ENCODE data around the gene PPM1F.

- TF ChIP-seq, protein P1, sequence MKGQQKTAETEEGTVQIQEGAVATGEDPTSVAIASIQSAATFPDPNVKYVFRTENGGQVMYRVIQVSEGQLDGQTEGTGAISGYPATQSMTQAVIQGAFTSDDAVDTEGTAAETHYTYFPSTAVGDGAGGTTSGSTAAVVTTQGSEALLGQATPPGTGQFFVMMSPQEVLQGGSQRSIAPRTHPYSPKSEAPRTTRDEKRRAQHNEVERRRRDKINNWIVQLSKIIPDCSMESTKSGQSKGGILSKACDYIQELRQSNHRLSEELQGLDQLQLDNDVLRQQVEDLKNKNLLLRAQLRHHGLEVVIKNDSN (IDR thresholded peaks at IDR 0.05; ENCODE audit: borderline replicate concordance, extremely low read length, insufficient read depth, low read depth, low read length) = no peak
- no peak for TF ChIP-seq CREM (IDR thresholded peaks at IDR 0.05; ENCODE audit: low read depth)
- TF ChIP-seq, protein P2, sequence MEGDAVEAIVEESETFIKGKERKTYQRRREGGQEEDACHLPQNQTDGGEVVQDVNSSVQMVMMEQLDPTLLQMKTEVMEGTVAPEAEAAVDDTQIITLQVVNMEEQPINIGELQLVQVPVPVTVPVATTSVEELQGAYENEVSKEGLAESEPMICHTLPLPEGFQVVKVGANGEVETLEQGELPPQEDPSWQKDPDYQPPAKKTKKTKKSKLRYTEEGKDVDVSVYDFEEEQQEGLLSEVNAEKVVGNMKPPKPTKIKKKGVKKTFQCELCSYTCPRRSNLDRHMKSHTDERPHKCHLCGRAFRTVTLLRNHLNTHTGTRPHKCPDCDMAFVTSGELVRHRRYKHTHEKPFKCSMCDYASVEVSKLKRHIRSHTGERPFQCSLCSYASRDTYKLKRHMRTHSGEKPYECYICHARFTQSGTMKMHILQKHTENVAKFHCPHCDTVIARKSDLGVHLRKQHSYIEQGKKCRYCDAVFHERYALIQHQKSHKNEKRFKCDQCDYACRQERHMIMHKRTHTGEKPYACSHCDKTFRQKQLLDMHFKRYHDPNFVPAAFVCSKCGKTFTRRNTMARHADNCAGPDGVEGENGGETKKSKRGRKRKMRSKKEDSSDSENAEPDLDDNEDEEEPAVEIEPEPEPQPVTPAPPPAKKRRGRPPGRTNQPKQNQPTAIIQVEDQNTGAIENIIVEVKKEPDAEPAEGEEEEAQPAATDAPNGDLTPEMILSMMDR (IDR thresholded peaks at IDR 0.05 in 2 of 3, conservative IDR thresholded peaks at IDR 0.05 in 1 of 3; ENCODE audit: control insufficient read depth in 2 of 3, extremely low read depth in 1 of 3, insufficient read depth in 1 of 3, low read depth in 3 of 3, low read length in 3 of 3) = no peak
- no peak for TF ChIP-seq MEF2A (IDR thresholded peaks at IDR 0.05; ENCODE audit: insufficient read depth, low read depth, low read length)
- no peak for TF ChIP-seq FOXM1 (IDR thresholded peaks at IDR 0.05; ENCODE audit: low read depth, low read length)
- TF ChIP-seq EP300 (IDR thresholded peaks at IDR 0.05; ENCODE audit: borderline replicate concordance in 1 of 2, control insufficient read depth in 1 of 2, low read depth in 2 of 2, low read length in 2 of 2) = no peak
- no peak for TF ChIP-seq ETV6 (conservative IDR thresholded peaks at IDR 0.05 in 1 of 2, IDR thresholded peaks at IDR 0.05 in 1 of 2; ENCODE audit: borderline replicate concordance in 1 of 2, low read depth in 1 of 2)
- TF ChIP-seq ESRRA (IDR thresholded peaks at IDR 0.05; ENCODE audit: low read length) = no peak
- no peak for TF ChIP-seq CBFB (IDR thresholded peaks at IDR 0.05; ENCODE audit: low read depth)
- no peak; the same call in 1 of the 2 replicates for TF ChIP-seq POLR2A (IDR thresholded peaks at IDR 0.05; ENCODE audit: low read depth, low read length)
- no peak for TF ChIP-seq CHD2 (IDR thresholded peaks at IDR 0.05; ENCODE audit: borderline replicate concordance, low read depth, low read length)
Measured at GRCh38 chr22:21964234-21964633, 11.6 kb upstream of the PPM1F start.

Data from GM12878 (cell line).